NCI-H2171 (cell line): Measurements from ENCODE around the gene ZNF302.

Source experiments
- DNase-seq: peaks from one replicate; lab custom pipeline; 2025; lab: John Stamatoyannopoulos, UW

ZNF302 gene

GRCh38 chr19:34732612-34733211 lies 55.2 kb downstream of the ZNF302 start:
- DNase-seq: no peak

GRCh38 chr19:34733266-34733745 lies 55.8 kb downstream of the ZNF302 start:
- peak; percentile 44 for DNase-seq

GRCh38 chr19:34733746-34734536 lies 56.5 kb downstream of the ZNF302 start, which contains the start of gene ZNF181:
Gene ZNF181 (plus strand): TSS chr19:34734243. CDS start chr19:34735038, 795 bp downstream.
- DNase-seq: peak; percentile 84

GRCh38 chr19:34734537-34735103 lies 57.1 kb downstream of the ZNF302 start:
- DNase-seq: peak; percentile 72
